HepG2 (cell line): ENCODE data around the gene NES. TPM values are rescaled to one million over a fixed set of nuclear protein-coding genes. Genes with fewer than 3 reads are reported as not detected.

Experiments
- ATF7-NPFF ChIP-seq: sonication (generic); formaldehyde crosslinking; IDR thresholded peaks from 2 replicates; pipeline ENCODE4 v1.8.1; 2023; ENCODE audit warnings: mild to moderate bottlenecking, low read depth, missing genetic modification reagents, moderate library complexity
- EP300 ChIP-seq, 3 experiments: sonication (generic) in 1 of 3; formaldehyde crosslinking in 1 of 3; IDR thresholded peaks; 2 replicates each; pipeline versions ENCODE4 v1.5.1 to v1.6.1; 2011 to 2020; ENCODE audit warnings: low read depth in 2 of 3, low read length in 2 of 3, borderline replicate concordance in 1 of 3, improper control_type of control experiment in 1 of 3, mild to moderate bottlenecking in 1 of 3, missing genetic modification reagents in 1 of 3, moderate library complexity in 1 of 3
- GLMP ChIP-seq: sonication (generic); formaldehyde crosslinking; IDR thresholded peaks from 2 replicates; pipeline ENCODE4 v1.9.0; 2021; ENCODE audit warnings: missing genetic modification reagents, mild to moderate bottlenecking, borderline replicate concordance
- GTF2F1 ChIP-seq: fragments of 150-350 bp; IDR thresholded peaks from 2 replicates; pipeline ENCODE4 v1.6.1; 2014; ENCODE audit warnings: low read length
- HINFP ChIP-seq: sonication (generic); formaldehyde crosslinking; IDR thresholded peaks from 2 replicates; pipeline ENCODE4 v1.4.0; 2020; ENCODE audit warnings: low read depth, mild to moderate bottlenecking, missing genetic modification reagents
- KLF13 ChIP-seq: sonication (generic); formaldehyde crosslinking; IDR thresholded peaks from 2 replicates; pipeline ENCODE4 v1.4.0; 2020; ENCODE audit warnings: mild to moderate bottlenecking, missing genetic modification reagents
- TBX2 ChIP-seq: sonication (generic); formaldehyde crosslinking; IDR thresholded peaks from 2 replicates; pipeline ENCODE4 v1.5.0; 2020; ENCODE audit warnings: missing genetic modification reagents, mild to moderate bottlenecking, borderline replicate concordance
- TEF ChIP-seq: sonication (generic); formaldehyde crosslinking; IDR thresholded peaks from 2 replicates; pipeline ENCODE4 v1.5.0; 2020; ENCODE audit warnings: missing genetic modification reagents
- U2AF2 ChIP-seq: fragments of 200-400 bp; formaldehyde crosslinking; IDR thresholded peaks from 2 replicates; pipeline ENCODE4 v1.6.1; 2017; ENCODE audit warnings: low read depth, mild to moderate bottlenecking, low read length
- ZC3H4 ChIP-seq: sonication (generic); formaldehyde crosslinking; IDR thresholded peaks from 2 replicates; pipeline ENCODE4 v1.4.0; 2020; ENCODE audit warnings: missing genetic modification reagents, borderline replicate concordance
- ZNF264 ChIP-seq: sonication (generic); formaldehyde crosslinking; IDR thresholded peaks from 2 replicates; pipeline ENCODE4 v1.4.0; 2020; ENCODE audit warnings: missing genetic modification reagents
- ZNF280D ChIP-seq: sonication (generic); formaldehyde crosslinking; IDR thresholded peaks from 2 replicates; pipeline ENCODE4 v1.5.1; 2020; ENCODE audit warnings: mild to moderate bottlenecking, missing genetic modification reagents
- ZNF549 ChIP-seq: sonication (generic); formaldehyde crosslinking; IDR thresholded peaks from 2 replicates; pipeline ENCODE4 v1.5.0; 2020; ENCODE audit warnings: missing genetic modification reagents
- ZNF670 ChIP-seq: sonication (generic); formaldehyde crosslinking; IDR thresholded peaks from 2 replicates; pipeline ENCODE4 v1.8.0; 2022; ENCODE audit warnings: mild to moderate bottlenecking, missing genetic modification reagents, borderline replicate concordance
- ZSCAN31 ChIP-seq: sonication (generic); formaldehyde crosslinking; IDR thresholded peaks from 2 replicates; pipeline ENCODE4 v1.5.0; 2020; ENCODE audit warnings: low read depth, mild to moderate bottlenecking, missing genetic modification reagents
- polyA plus RNA-seq, 8 experiments: library from polyadenylated mRNA; depleted of rRNA in 3 of 8; stranded (reverse) in 7 of 8; unstranded in 1 of 8; fragments of >200 nt; fragmentation: Illumina TruSeq in 4 of 8; extraction: Trizol in 4 of 8; gene quantifications; 2 replicates each; pipeline versions ENCODE4 v1.2.1 to v1.2.3, GENCODE V29; 2011 to 2016; ENCODE audit warnings: low read depth in 4 of 8, missing spikeins in 1 of 8, mixed read lengths in 1 of 8; ENCODE audit not compliant: insufficient read depth in 1 of 8
- total RNA-seq, 5 experiments: library from RNA; depleted of rRNA; stranded (reverse); fragments of >200 nt; fragmentation: Illumina TruSeq; extraction: Trizol; gene quantifications; 2 replicates each; pipeline ENCODE4 v1.2.3, GENCODE V29; 2016; ENCODE audit warnings: low read depth in 1 of 5
- TF ChIP-seq, protein P1 (sequence below): sonication (generic); formaldehyde crosslinking; conservative IDR thresholded peaks from 2 replicates; pipeline ENCODE4 v1.8.1; 2023; ENCODE audit warnings: missing genetic modification reagents

The NES gene
- total and polyA plus RNA-seq, 2 of the 13 experiments (the other 11 are each of a cell fraction or from before 2014, with no cell fraction given) = 1.7 to 16.6 TPM

- TF ChIP-seq ATF7-NPFF (CRISPR knock-in tag) = no peak
- 0 out of 2 replicates have a peak, but pooled peaks have one; percentile 42 for TF ChIP-seq ZNF280D
- TF ChIP-seq GTF2F1 = no peak
- TF ChIP-seq ZSCAN31 = no peak
- no peak for TF ChIP-seq U2AF2
- TF ChIP-seq ZC3H4 = no peak
- no peak for TF ChIP-seq ZNF264 (CRISPR knock-in tag)
- no peak for TF ChIP-seq KLF13
- no peak for TF ChIP-seq ZNF549 (CRISPR knock-in tag)
- TF ChIP-seq, protein P1, sequence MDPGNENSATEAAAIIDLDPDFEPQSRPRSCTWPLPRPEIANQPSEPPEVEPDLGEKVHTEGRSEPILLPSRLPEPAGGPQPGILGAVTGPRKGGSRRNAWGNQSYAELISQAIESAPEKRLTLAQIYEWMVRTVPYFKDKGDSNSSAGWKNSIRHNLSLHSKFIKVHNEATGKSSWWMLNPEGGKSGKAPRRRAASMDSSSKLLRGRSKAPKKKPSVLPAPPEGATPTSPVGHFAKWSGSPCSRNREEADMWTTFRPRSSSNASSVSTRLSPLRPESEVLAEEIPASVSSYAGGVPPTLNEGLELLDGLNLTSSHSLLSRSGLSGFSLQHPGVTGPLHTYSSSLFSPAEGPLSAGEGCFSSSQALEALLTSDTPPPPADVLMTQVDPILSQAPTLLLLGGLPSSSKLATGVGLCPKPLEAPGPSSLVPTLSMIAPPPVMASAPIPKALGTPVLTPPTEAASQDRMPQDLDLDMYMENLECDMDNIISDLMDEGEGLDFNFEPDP (CRISPR knock-in tag) = no peak
- no peak for TF ChIP-seq EP300 (IDR thresholded peaks at IDR 0.05; ENCODE audit: low read depth in 2 of 2, low read length in 2 of 2)
- no peak for TF ChIP-seq EP300 (CRISPR knock-in tag; IDR thresholded peaks at IDR 0.05; ENCODE audit: borderline replicate concordance)
- TF ChIP-seq GLMP (CRISPR knock-in tag) = no peak
- TF ChIP-seq TEF (CRISPR knock-in tag) = no peak
- 0 out of 2 replicates have a peak, but pooled peaks have one; percentile 37 for TF ChIP-seq HINFP (CRISPR knock-in tag)
- TF ChIP-seq TBX2 (CRISPR knock-in tag) = no peak; the same call in 1 of the 2 replicates
- TF ChIP-seq ZNF670 (CRISPR knock-in tag) = no peak
These were observed 12.1 kb upstream of the NES start (continued) for GRCh38 chr1:156689035-156689952.
